Measurements from ENCODE around the gene CD3D. TPM values are rescaled to one million over a fixed set of nuclear protein-coding genes. Genes with fewer than 3 reads are reported as not detected.

CD3D gene
- total and polyA plus RNA-seq, 2 donors (not counting 3 experiments of a cell fraction or from before 2014, with no cell fraction given), result not detected

- Histone ChIP-seq H3K9ac (replicated peaks; ENCODE audit: extremely low read depth, insufficient read depth, low read length) (no peak overlapping the region), H3K4me3 (replicated peaks in 1 of 3; ENCODE audit: insufficient read depth in 1 of 3, low read depth in 1 of 3, low read length in 3 of 3) (no peak overlapping the region), H3K9me3 (replicated peaks; ENCODE audit: control insufficient read depth, insufficient read depth, low read length) (no peaks in the 10 kb centered on the region), H3K9me1 (replicated peaks; ENCODE audit: control insufficient read depth, extremely low read depth, insufficient read depth, low read length) (no peaks in the 10 kb centered on the region), H3K4me2 (ENCODE audit: insufficient read depth, low read length) (no peak overlapping the region), H4K20me1 (replicated peaks; ENCODE audit: control insufficient read depth, extremely low read depth, insufficient read depth, low read length) (no peaks in the 10 kb centered on the region), H3K4me1 (ENCODE audit: control insufficient read depth, extremely low read depth, insufficient read depth, low read length) (peaks cover 6% of the 10 kb centered on the region), H2AFZ (ENCODE audit: low read depth, low read length) (no peak overlapping the region), H3K36me3 (ENCODE audit: control insufficient read depth in 2 of 2, extremely low read depth in 1 of 2, insufficient read depth in 2 of 2, low read length in 2 of 2) (no peaks in the 10 kb centered on the region), H3K79me2 (ENCODE audit: control insufficient read depth, insufficient read depth, low read length) (peaks cover 20% of the 10 kb centered on the region), H3K27me3 (ENCODE audit: control insufficient read depth in 2 of 2, insufficient read depth in 2 of 2, low read length in 2 of 2) (no peaks in the 10 kb centered on the region), H3K27ac (ENCODE audit: insufficient read depth, low read depth, low read length) (no peak overlapping the region)
- BruUV-seq (replicated peaks), result no TSS peak
- FAIRE-seq (no peak), DNase-seq (ENCODE audit: low read depth, low spot score) (no peak)
- dilution Hi-C loops (cut with MboI; ENCODE audit: extremely low pct_ligation_motif_present, low sequenced_read_pairs), result no loop called here
- CTCF ChIA-PET, result interaction anchor here (2.5 to 2.9 kb wide), 2 partner anchors 62 to 159 kb away, joined by 10 to 14 read pairs; no protein-coding TSS in a partner anchor
- TF ChIP-seq FOS (IDR thresholded peaks at IDR 0.05; ENCODE audit: borderline replicate concordance, insufficient read depth, low read length), result no peak
- TF ChIP-seq JUN (IDR thresholded peaks at IDR 0.05; ENCODE audit: borderline replicate concordance, insufficient read depth, insufficient read length, low read depth), result no peak
- no peak for TF ChIP-seq MAX (IDR thresholded peaks at IDR 0.05; ENCODE audit: insufficient read depth, insufficient read length)
- TF ChIP-seq CTCF (IDR thresholded peaks at IDR 0.05; ENCODE audit: extremely low read depth in 1 of 2, insufficient read depth in 1 of 2, low read depth in 1 of 2, low read length in 2 of 2), result no peak
- no peak for TF ChIP-seq GATA2 (IDR thresholded peaks at IDR 0.05; ENCODE audit: insufficient read depth, insufficient read length, low read depth, low read length)
- TF ChIP-seq EZH2 (IDR thresholded peaks at IDR 0.05; ENCODE audit: borderline replicate concordance, low read depth, low read length, severe bottlenecking), result no peak
- no peak for TF ChIP-seq POLR2AphosphoS5 (IDR thresholded peaks at IDR 0.05; ENCODE audit: insufficient read depth, low read depth, low read length)
- no peak for TF ChIP-seq MYC (IDR thresholded peaks at IDR 0.05; ENCODE audit: low read depth, low read length)
- TF ChIP-seq POLR2A (IDR thresholded peaks at IDR 0.05; ENCODE audit: low read depth, low read length), result no peak
- intact Hi-C loops (cut with micrococcal nuclease), result no loop called here
- POLR2A ChIA-PET, result no interaction called here
Observed at GRCh38 chr11:118358071-118358470, 15.6 kb upstream of the CD3D start.
